ENCODE results near the gene ZBTB40. TPM values are rescaled to one million over a fixed set of nuclear protein-coding genes. Genes with fewer than 3 reads are reported as not detected.

The ZBTB40 gene
- total RNA-seq, 3 donors from 2014 or later = 14.8 to 28.0 (median 16.7) TPM

GRCh38 chr1:22431965-22432364 is 19.7 kb upstream of the ZBTB40 start:
- intact Hi-C loops (cut with DNase I, micrococcal nuclease) = no loop called here
- Histone ChIP-seq H3K4me1 (ENCODE audit: low read depth) (no peaks in the 10 kb centered on the region), H3K4me3 (no peak overlapping the region), H3K9me3 (no peaks in the 10 kb centered on the region), H3K36me3 (ENCODE audit: low read depth) (no peaks in the 10 kb centered on the region)
- no peak for DNase-seq
- no peak for TF ChIP-seq CTCF (IDR thresholded peaks at IDR 0.05)
- no peak for ATAC-seq

- no peak for DNase-seq
- peaks cover 3% of the 10 kb centered on the region for H3K9me3 ChIP-seq
- TF ChIP-seq CTCF (IDR thresholded peaks at IDR 0.05) = no peak
- H3K36me3 ChIP-seq (ENCODE audit: low read depth) = no peaks in the 10 kb centered on the region
- intact Hi-C loops (cut with DNase I, micrococcal nuclease) = no loop called here
- no peak for ATAC-seq
- H3K4me1 ChIP-seq (ENCODE audit: low read depth) = no peaks in the 10 kb centered on the region
- H3K4me3 ChIP-seq = no peak overlapping the region
These were observed 16.9 kb upstream of the ZBTB40 start for GRCh38 chr1:22434717-22435116.

GRCh38 chr1:22436948-22437347 is 14.7 kb upstream of the ZBTB40 start:
- H3K36me3 ChIP-seq (ENCODE audit: low read depth) = no peaks in the 10 kb centered on the region
- intact Hi-C loops (cut with DNase I, micrococcal nuclease) = no loop called here

GRCh38 chr1:22437573-22437972 is 14.1 kb upstream of the ZBTB40 start:
- ATAC-seq (no peak), DNase-seq (no peak)
- Histone ChIP-seq H3K4me1 (ENCODE audit: low read depth) (no peaks in the 10 kb centered on the region), H3K9me3 (peaks cover 17% of the 10 kb centered on the region), H3K4me3 (no peak overlapping the region), H3K36me3 (ENCODE audit: low read depth) (no peaks in the 10 kb centered on the region)
- intact Hi-C loops (cut with DNase I, micrococcal nuclease) = no loop called here
- TF ChIP-seq CTCF (IDR thresholded peaks at IDR 0.05) = no peak

More at GRCh38 chr1:22436948-22437347, 14.7 kb upstream of the ZBTB40 start:
- Histone ChIP-seq H3K4me1 (ENCODE audit: low read depth) (no peaks in the 10 kb centered on the region), H3K9me3 (peaks cover 17% of the 10 kb centered on the region), H3K4me3 (no peak overlapping the region)
- TF ChIP-seq CTCF (IDR thresholded peaks at IDR 0.05) = no peak
- DNase-seq (no peak), ATAC-seq (no peak)

- ATAC-seq = no peak
- intact Hi-C loops (cut with DNase I, micrococcal nuclease) = no loop called here
- no peaks in the 10 kb centered on the region for H3K4me1 ChIP-seq (ENCODE audit: low read depth)
- no peak for DNase-seq
- H3K36me3 ChIP-seq (ENCODE audit: low read depth) = no peaks in the 10 kb centered on the region
- H3K9me3 ChIP-seq = peaks cover 17% of the 10 kb centered on the region
- TF ChIP-seq CTCF (IDR thresholded peaks at IDR 0.05) = no peak
- H3K4me3 ChIP-seq = no peak overlapping the region
These were observed 11.1 kb upstream of the ZBTB40 start for GRCh38 chr1:22440582-22440981.
